T follicular helper cell (primary cell): Measurements from ENCODE around the gene SDHAF3.
"Not testable (repeated sequence)": the region's sequence is repeated elsewhere in the genome, so short reads cannot be mapped to it uniquely, and the experiment has no call there.

ENCODE experiments used
- DNase-seq: peaks from one replicate; pipeline ENCODE4 v3.0.0-alpha.2; 2020; ENCODE audit warnings: low read depth
- total RNA-seq, 2 experiments: gene quantifications; one replicate each; lab custom pipeline; 2026; lab: John Stamatoyannopoulos, UW

SDHAF3 gene
- 7.7 to 11.5 reads per million in 2 experiments for total RNA-seq

GRCh38 chr7:97117372-97118188, at the start of gene SDHAF3:
SDHAF3 (plus strand) TSS chr7:97117698; CDS start chr7:97117724, 26 bp downstream.
- peak; percentile 96 for DNase-seq

- DNase-seq: not testable (repeated sequence)
These were observed 45.5 kb upstream of the SDHAF3 start for GRCh38 chr7:97072025-97072424.

GRCh38 chr7:97075928-97076327, 41.6 kb upstream of the SDHAF3 start:
- DNase-seq: no peak

GRCh38 chr7:97078023-97078969, 39.2 kb upstream of the SDHAF3 start:
- no peak for DNase-seq

GRCh38 chr7:97079300-97079699, 38.2 kb upstream of the SDHAF3 start:
- no peak for DNase-seq

GRCh38 chr7:97081521-97082300, 35.8 kb upstream of the SDHAF3 start:
- DNase-seq: no peak

- no peak for DNase-seq
These were observed 29.1 kb upstream of the SDHAF3 start for GRCh38 chr7:97088364-97088763.

GRCh38 chr7:97089771-97090170, 27.7 kb upstream of the SDHAF3 start:
- DNase-seq: no peak

- DNase-seq: no peak
These were observed 26.6 kb upstream of the SDHAF3 start for GRCh38 chr7:97090761-97091353.

- no peak for DNase-seq
These were observed 23.1 kb upstream of the SDHAF3 start for GRCh38 chr7:97094284-97094930.

GRCh38 chr7:97096037-97096436, 21.5 kb upstream of the SDHAF3 start:
- no peak for DNase-seq

GRCh38 chr7:97096661-97097060, 20.8 kb upstream of the SDHAF3 start:
- DNase-seq: no peak

- peak; percentile 30 for DNase-seq
These were observed 12.7 kb upstream of the SDHAF3 start for GRCh38 chr7:97104719-97105238.

- no peak for DNase-seq
These were observed 10.2 kb upstream of the SDHAF3 start for GRCh38 chr7:97107192-97107800.

GRCh38 chr7:97116308-97116707, 1.2 kb upstream of the SDHAF3 start:
- no peak for DNase-seq

- DNase-seq: no peak
These were observed 495 bp upstream of the SDHAF3 start for GRCh38 chr7:97117035-97117371.

- no peak for DNase-seq
These were observed 914 bp downstream of the SDHAF3 start for GRCh38 chr7:97118306-97118917.

GRCh38 chr7:97119747-97120146, 2.2 kb downstream of the SDHAF3 start:
- DNase-seq: no peak

- DNase-seq: no peak
These were observed 3.4 kb downstream of the SDHAF3 start for GRCh38 chr7:97120713-97121457.
